UCSD-AML1 (cell line): ENCODE data around the gene LRRC47.

ENCODE experiments used
- DNase-seq: peaks from one replicate; lab custom pipeline; 2025; ENCODE audit not compliant: unreplicated experiment; lab: John Stamatoyannopoulos, UW

LRRC47 gene

GRCh38 chr1:3733883-3734589 lies 62.3 kb downstream of the LRRC47 start:
- DNase-seq = no peak

GRCh38 chr1:3733094-3733882 lies 63.0 kb downstream of the LRRC47 start:
- no peak for DNase-seq

GRCh38 chr1:3732434-3733093 lies 63.7 kb downstream of the LRRC47 start:
- DNase-seq = no peak

GRCh38 chr1:3731583-3732433 lies 64.5 kb downstream of the LRRC47 start:
- no peak for DNase-seq

GRCh38 chr1:3730543-3731247 lies 65.6 kb downstream of the LRRC47 start:
- no peak for DNase-seq

- DNase-seq = no peak
These were observed 66.4 kb downstream of the LRRC47 start for GRCh38 chr1:3729594-3730542.
